ENCODE results near the gene RBM4B.

The RBM4B gene

GRCh38 chr11:66705587-66706335 lies 28.1 kb upstream of the RBM4B start:
- DNase-seq, result no peak

- DNase-seq, result no peak
These were observed 27.1 kb upstream of the RBM4B start for GRCh38 chr11:66704659-66705360.

- DNase-seq, result no peak
These were observed 23.9 kb upstream of the RBM4B start for GRCh38 chr11:66701432-66702240.

- DNase-seq, result no peak
These were observed 23.1 kb upstream of the RBM4B start for GRCh38 chr11:66700742-66701141.

GRCh38 chr11:66700337-66700736 lies 22.6 kb upstream of the RBM4B start:
- no peak for DNase-seq

GRCh38 chr11:66698491-66698890 lies 20.8 kb upstream of the RBM4B start:
- DNase-seq, result no peak

- DNase-seq, result no peak
These were observed 20.3 kb upstream of the RBM4B start for GRCh38 chr11:66697988-66698387.

GRCh38 chr11:66696146-66696545 lies 18.5 kb upstream of the RBM4B start:
- no peak for DNase-seq

GRCh38 chr11:66694732-66695207 lies 17.1 kb upstream of the RBM4B start:
- peak; percentile 81 for DNase-seq

GRCh38 chr11:66694056-66694410 lies 16.3 kb upstream of the RBM4B start:
- no peak for DNase-seq

GRCh38 chr11:66693356-66694055 lies 15.8 kb upstream of the RBM4B start:
- DNase-seq, result no peak

GRCh38 chr11:66692871-66693331 lies 15.2 kb upstream of the RBM4B start:
- DNase-seq, result no peak

- no peak for DNase-seq
These were observed 14.8 kb upstream of the RBM4B start for GRCh38 chr11:66692446-66692845.

GRCh38 chr11:66691311-66691980 lies 13.8 kb upstream of the RBM4B start:
- no peak for DNase-seq

GRCh38 chr11:66689661-66690590 lies 12.2 kb upstream of the RBM4B start:
- DNase-seq, result no peak

- DNase-seq, result no peak
These were observed 11.2 kb upstream of the RBM4B start for GRCh38 chr11:66688561-66689534.

- DNase-seq, result no peak
These were observed 10.2 kb upstream of the RBM4B start for GRCh38 chr11:66687831-66688281.

GRCh38 chr11:66686801-66687750 lies 9.4 kb upstream of the RBM4B start:
- no peak for DNase-seq
